Esophagus muscularis mucosa (tissue), 4 donors: ENCODE results near the gene RERE. TPM values are rescaled to one million over a fixed set of nuclear protein-coding genes. Genes with fewer than 3 reads are reported as not detected.

ENCODE experiments used
- DNase-seq: peaks from one replicate; pipeline ENCODE4 v3.0.0-alpha.2; 2017; ENCODE audit errors: extremely low spot score
- H3K27ac ChIP-seq, 4 donors: fragments of 200-600 bp; sonication (generic); replicated peaks in 1 of 4; 1 replicate in 3 of 4; 2 replicates in 1 of 4; pipeline ENCODE4 v1.5.1; 2016 to 2019; ENCODE audit warnings: mild to moderate bottlenecking in 1 of 4
- H3K27me3 ChIP-seq, 4 donors: fragments of 200-600 bp; sonication (generic); one replicate each; pipeline versions ENCODE4 v1.5.1 to v1.6.0; 2016 to 2019
- H3K36me3 ChIP-seq, 4 donors: fragments of 200-600 bp; sonication (generic); one replicate each; pipeline ENCODE4 v1.5.1; 2016 to 2019
- H3K4me1 ChIP-seq, 4 donors: fragments of 200-600 bp; sonication (generic); one replicate each; pipeline ENCODE4 v1.5.1; 2016 to 2019
- H3K4me3 ChIP-seq, 4 donors: fragments of 200-600 bp; sonication (generic); 1 replicate in 2 of 4; 2 replicates in 2 of 4; pipeline ENCODE4 v1.5.1; 2016 to 2019; ENCODE audit warnings: mild to moderate bottlenecking in 4 of 4, moderate library complexity in 1 of 4
- H3K9me3 ChIP-seq, 4 donors: fragments of 200-600 bp; sonication (generic); 1 replicate in 3 of 4; 2 replicates in 1 of 4; pipeline ENCODE4 v1.5.1; 2016 to 2019
- EP300 ChIP-seq: sonication (generic); formaldehyde crosslinking; IDR thresholded peaks from one replicate; pipeline ENCODE4 v1.6.1; 2017; ENCODE audit warnings: antibody characterized with exemption
- POLR2A ChIP-seq: fragments of 450-650 bp; IDR thresholded peaks from one replicate; pipeline ENCODE4 v1.6.1; 2017; ENCODE audit warnings: antibody characterized with exemption, moderate library complexity, mild to moderate bottlenecking, low read depth
- POLR2AphosphoS5 ChIP-seq, 2 donors: sonication (generic); formaldehyde crosslinking; IDR thresholded peaks; one replicate each; pipeline ENCODE4 v1.6.1; 2017; ENCODE audit warnings: antibody characterized with exemption in 2 of 2
- WGBS: methylation state at CpG from one replicate; pipeline ENCODE4 v1.1.5; 2018; 5-methylcytosine and 5-hydroxymethylcytosine counted together
- intact Hi-C: fragments of 100-400 bp; cut with DNase I; formaldehyde crosslinking; loops from one replicate; pipeline ENCODE4 v1.15.1; 2023
- total RNA-seq, 4 donors: library from RNA; depleted of rRNA; stranded (reverse); fragments of >200 nt; gene quantifications; one replicate each; pipeline versions ENCODE4 v1.1.0 to v1.2.1, GENCODE V29; 2016
- TF ChIP-seq, protein P1 (sequence below), 3 experiments: fragments of 200-600 bp in 2 of 3; fragments of 450-650 bp in 1 of 3; sonication (generic) in 2 of 3; IDR thresholded peaks; one replicate each; pipeline ENCODE4 v1.5.1; 2017 to 2019; ENCODE audit warnings: antibody characterized with exemption in 3 of 3, mild to moderate bottlenecking in 2 of 3, moderate library complexity in 1 of 3

The RERE gene
- total RNA-seq, 4 donors from 2014 or later, result 133 to 212 (median 168) TPM

DNA sequence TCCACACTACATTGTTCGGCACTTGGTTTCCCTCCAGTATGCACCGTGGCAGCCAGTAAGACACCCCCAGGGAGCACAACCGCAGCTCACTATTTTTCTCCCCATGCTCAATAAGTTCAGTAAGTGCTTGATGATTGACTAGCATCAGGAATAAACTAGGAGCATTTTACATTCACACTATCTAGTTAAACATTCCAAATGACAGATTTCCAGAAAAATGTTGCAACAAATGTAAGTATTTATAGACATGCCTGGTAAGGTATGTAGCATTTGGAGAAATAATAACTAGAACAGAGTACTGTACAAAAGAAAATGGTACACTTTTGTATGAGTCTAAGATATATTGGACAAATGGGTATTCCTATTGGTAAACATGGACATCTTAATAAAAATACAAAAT, 406.6 kb downstream of the RERE start:
- Histone ChIP-seq H3K27ac (peak overlapping the region; percentile 99), H3K36me3 (peaks cover 4 to 58% (median 28%) of the 10 kb centered on the region in 4 donors), H3K4me3 (no peak overlapping the region), H3K27me3 (no peaks in the 10 kb centered on the region), H3K4me1 (peaks cover 100% of the 10 kb centered on the region in 4 donors), H3K9me3 (no peaks in the 10 kb centered on the region)
- WGBS, result 78% methylated on average over 3 of the region's 3 CpGs
- intact Hi-C loops, result no loop called here
- no peak for DNase-seq
- TF ChIP-seq POLR2AphosphoS5 (IDR thresholded peaks at IDR 0.05) (no peak), POLR2A (no peak), EP300 (no peak)
- TF ChIP-seq, protein P1, sequence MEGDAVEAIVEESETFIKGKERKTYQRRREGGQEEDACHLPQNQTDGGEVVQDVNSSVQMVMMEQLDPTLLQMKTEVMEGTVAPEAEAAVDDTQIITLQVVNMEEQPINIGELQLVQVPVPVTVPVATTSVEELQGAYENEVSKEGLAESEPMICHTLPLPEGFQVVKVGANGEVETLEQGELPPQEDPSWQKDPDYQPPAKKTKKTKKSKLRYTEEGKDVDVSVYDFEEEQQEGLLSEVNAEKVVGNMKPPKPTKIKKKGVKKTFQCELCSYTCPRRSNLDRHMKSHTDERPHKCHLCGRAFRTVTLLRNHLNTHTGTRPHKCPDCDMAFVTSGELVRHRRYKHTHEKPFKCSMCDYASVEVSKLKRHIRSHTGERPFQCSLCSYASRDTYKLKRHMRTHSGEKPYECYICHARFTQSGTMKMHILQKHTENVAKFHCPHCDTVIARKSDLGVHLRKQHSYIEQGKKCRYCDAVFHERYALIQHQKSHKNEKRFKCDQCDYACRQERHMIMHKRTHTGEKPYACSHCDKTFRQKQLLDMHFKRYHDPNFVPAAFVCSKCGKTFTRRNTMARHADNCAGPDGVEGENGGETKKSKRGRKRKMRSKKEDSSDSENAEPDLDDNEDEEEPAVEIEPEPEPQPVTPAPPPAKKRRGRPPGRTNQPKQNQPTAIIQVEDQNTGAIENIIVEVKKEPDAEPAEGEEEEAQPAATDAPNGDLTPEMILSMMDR (IDR thresholded peaks at IDR 0.05), result no peak

DNA sequence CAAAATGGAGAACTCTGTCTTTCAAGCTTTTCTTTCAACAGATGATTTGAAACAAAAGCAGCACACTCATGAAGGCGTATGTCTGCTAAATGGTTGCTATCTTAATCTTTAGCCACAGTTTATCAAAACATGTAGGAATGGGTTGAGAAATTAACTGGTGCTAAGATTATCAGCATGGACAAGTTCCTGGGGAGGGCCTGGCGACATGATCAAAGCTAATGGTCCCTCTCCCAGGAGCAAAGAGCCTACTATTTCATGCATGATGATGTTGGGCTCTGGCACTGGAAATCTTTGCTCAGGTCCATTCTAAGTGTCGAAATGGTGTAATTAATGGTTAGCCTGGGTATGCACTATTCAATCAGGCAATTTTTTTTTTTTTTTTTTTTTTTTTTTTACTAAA, 407.8 kb downstream of the RERE start:
- peaks cover 4 to 59% (median 27%) of the 10 kb centered on the region in 4 donors for H3K36me3 ChIP-seq
- WGBS, result 71% methylated on average over 3 of the region's 3 CpGs
- DNase-seq, result no peak
- H3K4me1 ChIP-seq, result peaks cover 96 to 100% (median 100%) of the 10 kb centered on the region in 4 donors
- peak overlapping the region; percentile 2 to 14 (median 4) for H3K4me3 ChIP-seq
- intact Hi-C loops, result loop anchor here (5.0 kb wide), 1 partner anchor 37 kb away; no protein-coding TSS in a partner anchor
- H3K9me3 ChIP-seq, result no peaks in the 10 kb centered on the region
- peak overlapping the region; percentile 99 for H3K27ac ChIP-seq
- TF ChIP-seq EP300 (no peak), POLR2AphosphoS5 (IDR thresholded peaks at IDR 0.05) (no peak), POLR2A (no peak)
- TF ChIP-seq, protein P1 (IDR thresholded peaks at IDR 0.05), result no peak
- H3K27me3 ChIP-seq, result no peaks in the 10 kb centered on the region

DNA sequence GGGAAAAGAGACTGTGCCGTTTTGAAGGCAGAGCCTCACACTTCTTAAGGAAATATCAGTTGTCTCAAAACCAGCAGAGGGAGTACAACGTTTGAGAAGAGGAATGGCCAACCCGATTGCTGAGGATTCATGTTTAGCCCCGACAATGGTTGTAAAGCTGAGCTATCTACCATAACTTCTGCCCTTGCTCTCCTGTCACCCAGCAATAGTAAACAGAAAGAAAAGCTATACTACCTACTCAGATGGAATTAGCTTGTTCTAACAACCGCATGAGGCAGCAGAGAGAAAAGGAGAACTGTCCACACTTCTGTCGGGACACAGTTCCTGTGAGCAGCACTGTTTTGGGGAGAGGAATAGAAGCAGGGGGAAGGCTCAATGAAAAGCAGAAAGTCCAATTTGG, 408.3 kb downstream of the RERE start:
- Histone ChIP-seq H3K4me1 (peaks cover 95 to 100% (median 99%) of the 10 kb centered on the region in 4 donors), H3K27ac (peak overlapping the region; percentile 99), H3K27me3 (no peaks in the 10 kb centered on the region), H3K9me3 (no peaks in the 10 kb centered on the region), H3K36me3 (peaks cover 4 to 59% (median 27%) of the 10 kb centered on the region in 4 donors), H3K4me3 (peak overlapping the region; percentile 2 to 14 (median 4))
- TF ChIP-seq POLR2AphosphoS5 (IDR thresholded peaks at IDR 0.05) (peak; percentile 28), POLR2A (no peak)
- TF ChIP-seq, protein P1 (IDR thresholded peaks at IDR 0.05), result peak in 2 of 3 experiments; percentile 50 to 54
- WGBS, result 6% methylated on average over 6 of the region's 6 CpGs
- intact Hi-C loops, result loop anchor here (5.0 kb wide), 1 partner anchor 37 kb away; no protein-coding TSS in a partner anchor
- DNase-seq, result no peak

DNA sequence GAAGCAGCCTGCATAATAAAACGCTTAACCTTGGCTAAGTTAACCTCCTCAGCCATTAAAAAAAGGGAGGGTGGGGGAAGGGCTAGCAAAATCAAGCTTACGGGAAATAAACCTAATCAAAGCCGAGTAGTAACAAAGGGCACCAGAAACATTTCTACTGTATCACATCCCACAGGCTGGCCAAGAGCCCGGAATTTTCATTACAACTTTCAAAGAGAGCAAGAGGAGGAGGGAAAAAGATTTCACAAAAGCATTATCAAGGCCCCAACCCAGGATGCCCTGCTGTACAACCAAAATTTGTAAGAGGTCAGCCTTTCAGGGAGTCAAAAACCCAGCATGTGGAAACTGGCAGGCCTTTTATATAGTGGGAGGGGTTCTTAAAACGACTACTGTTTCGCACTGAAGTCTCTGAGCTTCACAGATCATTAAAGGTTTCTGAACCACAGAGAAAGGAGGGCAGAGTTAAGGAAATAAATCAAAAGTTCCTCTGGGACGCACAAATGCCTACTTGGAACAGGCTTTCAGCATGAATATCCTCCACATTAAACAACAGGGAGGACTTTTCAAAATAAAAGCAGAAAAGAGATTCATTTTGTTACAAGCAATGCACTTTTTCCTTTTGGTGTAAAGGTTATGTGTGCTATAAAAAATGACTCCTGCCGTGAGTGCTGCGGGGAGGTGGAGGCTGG, 409.1 kb downstream of the RERE start:
- H3K36me3 ChIP-seq, result peaks cover 4 to 53% (median 20%) of the 10 kb centered on the region in 4 donors
- TF ChIP-seq POLR2A, result no peak
- TF ChIP-seq POLR2AphosphoS5 (IDR thresholded peaks at IDR 0.05), result peak; percentile 5 to 62
- DNase-seq, result peak; percentile 95
- H3K4me3 ChIP-seq, result peak overlapping the region; percentile 2 to 14 (median 6)
- H3K27ac ChIP-seq, result peak overlapping the region; percentile 99
- no peaks in the 10 kb centered on the region for H3K27me3 ChIP-seq
- H3K4me1 ChIP-seq, result peaks cover 87 to 98% (median 96%) of the 10 kb centered on the region in 4 donors
- 18% methylated on average over 9 of the region's 9 CpGs for WGBS
- no peaks in the 10 kb centered on the region for H3K9me3 ChIP-seq
- intact Hi-C loops, result loop anchor here (5.0 kb wide), 1 partner anchor 36 kb away; no protein-coding TSS in a partner anchor

DNA sequence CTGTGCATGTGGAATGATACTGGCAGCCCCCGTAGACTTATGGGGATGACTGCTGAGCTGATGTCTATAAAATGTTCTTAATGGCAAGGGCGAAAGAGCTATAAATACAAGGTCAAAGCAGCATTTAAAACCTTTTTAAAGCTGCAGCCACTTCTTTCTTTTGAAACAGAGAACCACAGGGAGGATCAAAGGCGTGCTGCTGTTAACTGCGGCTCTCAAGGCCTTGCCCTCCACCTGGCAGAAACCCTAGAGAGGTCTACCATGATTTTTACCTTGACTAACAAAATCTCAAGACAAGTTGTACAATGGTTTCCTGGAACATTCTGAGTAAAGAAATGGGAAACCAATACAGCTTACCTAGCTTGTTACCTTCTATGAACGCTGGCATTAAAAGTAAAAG, 409.8 kb downstream of the RERE start:
- Histone ChIP-seq H3K27ac (peak overlapping the region; percentile 99), H3K4me3 (peak overlapping the region in 2 of 4 donors; percentile 2 to 5), H3K9me3 (no peaks in the 10 kb centered on the region), H3K4me1 (peaks cover 83 to 98% (median 93%) of the 10 kb centered on the region in 4 donors), H3K27me3 (no peaks in the 10 kb centered on the region), H3K36me3 (peaks cover 6 to 46% (median 20%) of the 10 kb centered on the region in 4 donors)
- TF ChIP-seq, protein P1 (IDR thresholded peaks at IDR 0.05), result no peak
- no peak for TF ChIP-seq POLR2A
- TF ChIP-seq POLR2AphosphoS5 (IDR thresholded peaks at IDR 0.05), result no peak
- TF ChIP-seq EP300, result no peak
- WGBS, result 62% methylated on average over 5 of the region's 5 CpGs
- DNase-seq, result no peak
- intact Hi-C loops, result loop anchor here (5.0 kb wide), 1 partner anchor 35 kb away; no protein-coding TSS in a partner anchor
